Vagina (tissue), 2 donors: Measurements from ENCODE around the gene ADK.

ENCODE experiments used
- POLR2A ChIP-seq, 2 donors: fragments of 450-650 bp; IDR thresholded peaks; one replicate each; pipeline ENCODE4 v1.6.1; 2017; ENCODE audit warnings: antibody characterized with exemption in 2 of 2, mild to moderate bottlenecking in 2 of 2, moderate library complexity in 2 of 2
- POLR2AphosphoS5 ChIP-seq, 2 donors: sonication (generic); formaldehyde crosslinking; IDR thresholded peaks; one replicate each; pipeline ENCODE4 v1.9.0; 2017; ENCODE audit warnings: antibody characterized with exemption in 2 of 2, mild to moderate bottlenecking in 2 of 2, low read depth in 1 of 2; ENCODE audit not compliant: insufficient read depth in 1 of 2
- TF ChIP-seq, protein P1 (sequence below), 3 experiments: fragments of 450-650 bp in 2 of 3; fragments of 200-600 bp in 1 of 3; sonication (generic) in 1 of 3; IDR thresholded peaks; one replicate each; pipeline ENCODE4 v1.5.1; 2017 to 2019; ENCODE audit warnings: antibody characterized with exemption in 3 of 3, mild to moderate bottlenecking in 2 of 3, moderate library complexity in 2 of 3

DNA sequence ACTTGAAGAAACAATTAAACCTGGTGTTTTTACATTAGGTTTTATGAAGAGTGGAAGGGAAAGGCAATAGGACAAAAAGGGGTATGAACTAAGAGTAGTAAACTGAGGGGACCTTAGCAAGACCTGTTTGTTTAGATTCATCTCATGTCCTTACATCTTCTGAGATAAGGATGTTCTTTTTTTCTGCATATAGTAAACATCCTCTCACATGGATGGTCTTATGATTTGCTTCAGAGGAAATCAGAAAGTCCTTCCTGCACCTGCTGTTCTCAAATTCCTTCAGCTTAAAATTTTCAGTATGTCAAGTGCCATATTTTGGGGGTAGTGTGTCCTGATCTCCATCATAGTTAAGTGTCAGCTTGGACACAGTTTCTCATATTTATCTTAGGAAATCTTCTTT, 232.6 kb downstream of the ADK start:
- TF ChIP-seq POLR2AphosphoS5 (IDR thresholded peaks at IDR 0.05; ENCODE audit: insufficient read depth in 1 of 2, low read depth in 1 of 2) (no peak), POLR2A (IDR thresholded peaks at IDR 0.05) (no peak)
- TF ChIP-seq, protein P1, sequence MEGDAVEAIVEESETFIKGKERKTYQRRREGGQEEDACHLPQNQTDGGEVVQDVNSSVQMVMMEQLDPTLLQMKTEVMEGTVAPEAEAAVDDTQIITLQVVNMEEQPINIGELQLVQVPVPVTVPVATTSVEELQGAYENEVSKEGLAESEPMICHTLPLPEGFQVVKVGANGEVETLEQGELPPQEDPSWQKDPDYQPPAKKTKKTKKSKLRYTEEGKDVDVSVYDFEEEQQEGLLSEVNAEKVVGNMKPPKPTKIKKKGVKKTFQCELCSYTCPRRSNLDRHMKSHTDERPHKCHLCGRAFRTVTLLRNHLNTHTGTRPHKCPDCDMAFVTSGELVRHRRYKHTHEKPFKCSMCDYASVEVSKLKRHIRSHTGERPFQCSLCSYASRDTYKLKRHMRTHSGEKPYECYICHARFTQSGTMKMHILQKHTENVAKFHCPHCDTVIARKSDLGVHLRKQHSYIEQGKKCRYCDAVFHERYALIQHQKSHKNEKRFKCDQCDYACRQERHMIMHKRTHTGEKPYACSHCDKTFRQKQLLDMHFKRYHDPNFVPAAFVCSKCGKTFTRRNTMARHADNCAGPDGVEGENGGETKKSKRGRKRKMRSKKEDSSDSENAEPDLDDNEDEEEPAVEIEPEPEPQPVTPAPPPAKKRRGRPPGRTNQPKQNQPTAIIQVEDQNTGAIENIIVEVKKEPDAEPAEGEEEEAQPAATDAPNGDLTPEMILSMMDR (IDR thresholded peaks at IDR 0.05) = no peak
